OCI-LY7 (cell line): ENCODE results near the gene CYP4V2. TPM values are rescaled to one million over a fixed set of nuclear protein-coding genes. Genes with fewer than 3 reads are reported as not detected.

Experiments used
- BruUV-seq: library from RNA; stranded (reverse); fragments of 400-500 nt; replicated peaks from 2 replicates; lab custom pipeline; 2021; lab: Mats Ljungman, UMichigan
- CTCF ChIA-PET: fragments of 300-600 bp; sonication (Branson Sonifier 250); formaldehyde crosslinking; loops from one replicate; lab custom pipeline; 2022; ENCODE audit warnings: antibody characterized with exemption; ENCODE audit not compliant: unreplicated experiment; lab: Charles Lee
- POLR2A ChIA-PET: fragments of 300-600 bp; sonication (Branson Sonifier 250); formaldehyde crosslinking; loops from one replicate; lab custom pipeline; 2022; ENCODE audit warnings: antibody characterized with exemption; lab: Charles Lee
- DNase-seq: peaks from one replicate; pipeline ENCODE4 v3.0.0-alpha.2; 2015; ENCODE audit warnings: low spot score
- H2AFZ ChIP-seq: fragments of 200-600 bp; sonication (generic), shearing (Covaris generic); 2 replicates; pipeline ENCODE4 v1.6.1; 2014; ENCODE audit warnings: mild to moderate bottlenecking, antibody characterized with exemption, low read length, moderate library complexity
- H3K27ac ChIP-seq: fragments of 200-600 bp; sonication (generic); 2 replicates; pipeline ENCODE4 v1.5.1; 2014; ENCODE audit warnings: mixed run types, low read depth, mild to moderate bottlenecking, moderate library complexity, low read length, inconsistent platforms; ENCODE audit not compliant: poor library complexity, severe bottlenecking
- H3K36me3 ChIP-seq: fragments of 200-600 bp; sonication (generic); 2 replicates; pipeline ENCODE4 v1.6.1; 2014; ENCODE audit warnings: mild to moderate bottlenecking, antibody characterized with exemption, low read length, moderate library complexity, mixed read lengths; ENCODE audit not compliant: insufficient read depth
- H3K4me1 ChIP-seq: fragments of 200-600 bp; sonication (generic); 2 replicates; pipeline ENCODE4 v1.5.1; 2014; ENCODE audit warnings: mild to moderate bottlenecking, low read length; ENCODE audit not compliant: insufficient read depth, poor library complexity, severe bottlenecking
- H3K4me2 ChIP-seq: fragments of 200-600 bp; sonication (generic); 2 replicates; pipeline ENCODE4 v1.6.1; 2014; ENCODE audit warnings: mild to moderate bottlenecking, low read length
- H3K4me3 ChIP-seq: fragments of 200-600 bp; sonication (generic); 2 replicates; pipeline ENCODE4 v1.5.1; 2014; ENCODE audit warnings: mild to moderate bottlenecking, low read depth, low read length; ENCODE audit not compliant: poor library complexity, severe bottlenecking
- H3K79me2 ChIP-seq: fragments of 200-600 bp; sonication (generic); 2 replicates; pipeline ENCODE4 v1.6.1; 2016; ENCODE audit warnings: low read depth, mild to moderate bottlenecking, low read length, moderate library complexity, mixed read lengths; ENCODE audit not compliant: insufficient read depth
- H3K9me2 ChIP-seq: fragments of 200-600 bp; sonication (generic); 2 replicates; pipeline ENCODE4 v1.6.1; 2016; ENCODE audit warnings: mild to moderate bottlenecking, low read length, mixed read lengths; ENCODE audit not compliant: insufficient read depth
- H3K9me3 ChIP-seq: fragments of 200-600 bp; sonication (generic); 2 replicates; pipeline ENCODE4 v1.6.1; 2014; ENCODE audit warnings: mild to moderate bottlenecking, mixed run types, low read length, mixed read lengths
- H4K20me1 ChIP-seq: fragments of 200-600 bp; sonication (generic); 2 replicates; pipeline ENCODE4 v1.6.1; 2014; ENCODE audit warnings: mild to moderate bottlenecking, antibody characterized with exemption, low read length, moderate library complexity, mixed read lengths; ENCODE audit not compliant: insufficient read depth
- CTCF ChIP-seq: fragments of 200-600 bp; sonication (generic); conservative IDR thresholded peaks from 2 replicates; pipeline ENCODE4 v1.5.1; 2014; ENCODE audit warnings: mild to moderate bottlenecking, antibody characterized with exemption, low read length, moderate library complexity, mixed read lengths
- EZH2phosphoT487 ChIP-seq: fragments of 200-600 bp; sonication (generic); IDR thresholded peaks from 2 replicates; pipeline ENCODE4 v1.6.1; 2018; ENCODE audit warnings: low read depth, borderline replicate concordance, mild to moderate bottlenecking, mixed run types, antibody characterized with exemption, low read length, moderate library complexity, mixed read lengths
- intact Hi-C: fragments of 100-400 bp; cut with micrococcal nuclease; formaldehyde crosslinking; loops from one replicate; pipeline ENCODE4 v1.10.0; 2022; ENCODE audit not compliant: unreplicated experiment
- total RNA-seq, 2 experiments: library from RNA; depleted of rRNA in 1 of 2; stranded (reverse); fragments of >200 nt in 1 of 2; shearing (Covaris generic) in 1 of 2; gene quantifications; 2 replicates each; pipeline ENCODE4 v1.2.3, GENCODE V29; 2014 to 2022

Gene CYP4V2
- total RNA-seq, 2 experiments from 2014 or later, result 6.9 to 12.5 TPM

DNA sequence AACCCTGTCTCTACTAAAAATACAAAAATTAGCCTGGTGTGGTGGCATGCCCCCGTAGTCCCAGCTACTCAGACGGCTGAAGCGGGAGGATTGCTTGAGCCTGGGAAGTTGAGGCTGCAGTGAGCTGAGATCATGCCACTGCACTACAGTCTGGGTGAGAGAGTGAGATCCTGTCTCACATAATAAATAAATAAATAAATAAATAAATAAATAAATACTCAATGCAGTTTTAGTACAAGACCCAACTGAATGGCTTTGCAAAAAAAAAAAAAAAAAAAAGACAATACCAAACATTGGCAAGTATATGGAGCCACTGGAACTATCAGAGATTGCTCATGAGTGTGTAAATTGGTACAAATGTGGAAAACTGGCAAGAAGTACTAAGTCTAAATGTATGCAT is 3.3 kb upstream of the CYP4V2 start:
- H3K79me2 ChIP-seq, result peaks cover 11% of the 10 kb centered on the region; the same call in 1 of the 2 replicates
- H3K9me2 ChIP-seq, result no peaks in the 10 kb centered on the region
- ChIA-PET POLR2A (no interaction called here), CTCF (no interaction called here)
- intact Hi-C loops, result no loop called here
- no peak for TF ChIP-seq EZH2phosphoT487
- H3K4me2 ChIP-seq, result no peak overlapping the region
- no peak overlapping the region for H3K27ac ChIP-seq
- H3K4me1 ChIP-seq, result peaks cover 21% of the 10 kb centered on the region
- no peak overlapping the region for H3K4me3 ChIP-seq
- H2AFZ ChIP-seq, result no peak overlapping the region
- no TSS peak for BruUV-seq
- H3K36me3 ChIP-seq, result no peaks in the 10 kb centered on the region
- no peak for DNase-seq
- no peaks in the 10 kb centered on the region for H3K9me3 ChIP-seq
- H4K20me1 ChIP-seq, result no peaks in the 10 kb centered on the region

- Histone ChIP-seq H3K4me1 (peaks cover 27% of the 10 kb centered on the region), H3K9me3 (no peaks in the 10 kb centered on the region), H3K4me2 (peak overlapping the region; percentile 77), H3K27ac (peak overlapping the region; percentile 91), H2AFZ (peak overlapping the region; percentile 93; the same call in 1 of the 2 replicates), H3K9me2 (no peaks in the 10 kb centered on the region), H4K20me1 (no peaks in the 10 kb centered on the region), H3K4me3 (peak overlapping the region; percentile 82), H3K36me3 (peaks cover 4% of the 10 kb centered on the region; the same call in 1 of the 2 replicates), H3K79me2 (peaks cover 17% of the 10 kb centered on the region; the same call in 1 of the 2 replicates)
- intact Hi-C loops, result loop anchor here (5.0 to 10.0 kb wide), 7 partner anchors 122 to 1542 kb away; partner anchors contain the start of genes CASP3, CCDC110, CENPU and PRIMPOL
- no TSS peak for BruUV-seq
- CTCF ChIA-PET, result no interaction called here
- POLR2A ChIA-PET, result interaction anchor here (1.1 to 1.4 kb wide), 3 partner anchors 20 to 170 kb away, joined by 3 to 4 read pairs (median 3); no protein-coding TSS in a partner anchor
- peak; percentile 13 for DNase-seq
- no peak for TF ChIP-seq EZH2phosphoT487
- no peak for TF ChIP-seq CTCF
Measured at GRCh38 chr4:186189656-186190055, 1.7 kb upstream of the CYP4V2 start.

DNA sequence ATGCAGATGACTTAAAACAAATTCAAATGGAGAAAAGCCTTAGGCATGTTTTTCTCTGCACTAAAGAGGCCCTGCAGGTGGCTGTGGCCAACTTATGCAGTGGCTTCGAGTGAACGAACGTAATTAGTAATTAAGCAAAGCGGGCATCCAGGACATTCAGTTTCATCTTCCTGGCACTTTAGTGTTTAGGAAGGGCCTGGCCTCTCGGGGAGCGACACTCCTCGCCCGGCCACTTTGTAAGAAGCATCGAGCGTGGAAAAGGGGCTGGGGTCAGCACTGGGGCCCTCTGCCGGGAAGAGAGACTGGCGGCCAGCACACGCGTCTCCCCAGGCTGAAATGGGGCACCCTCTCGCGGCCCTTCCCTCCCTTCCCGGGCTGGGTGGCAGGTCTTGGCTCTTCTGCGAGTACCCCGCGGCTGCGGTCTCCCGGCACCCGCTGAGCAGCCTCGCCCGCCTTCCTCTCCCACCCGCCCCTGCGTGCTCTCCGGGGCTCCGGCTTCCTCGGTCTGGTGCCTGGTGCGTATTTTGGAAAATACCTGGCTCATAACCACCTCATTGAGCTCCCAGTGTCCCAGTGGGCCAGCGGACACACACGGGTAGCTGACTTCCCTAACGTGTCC is 677 bp upstream of the CYP4V2 start:
- intact Hi-C loops, result loop anchor here (5.0 to 10.0 kb wide), 7 partner anchors 123 to 1543 kb away; partner anchors contain the start of genes CASP3, CCDC110, CENPU and PRIMPOL
- Histone ChIP-seq H3K9me3 (no peaks in the 10 kb centered on the region), H3K36me3 (peaks cover 6% of the 10 kb centered on the region), H3K4me3 (peak overlapping the region; percentile 82), H3K27ac (peak overlapping the region; percentile 91), H4K20me1 (no peaks in the 10 kb centered on the region), H3K4me2 (peak overlapping the region; percentile 77), H2AFZ (peak overlapping the region; percentile 93), H3K9me2 (no peaks in the 10 kb centered on the region), H3K4me1 (peaks cover 27% of the 10 kb centered on the region), H3K79me2 (peaks cover 17% of the 10 kb centered on the region; the same call in 1 of the 2 replicates)
- ChIA-PET POLR2A (interaction anchor here (0.5 to 1.3 kb wide), 5 partner anchors 11 to 766 kb away, joined by 3 to 6 read pairs (median 4); partner anchors contain the start of gene TLR3), CTCF (no interaction called here)
- DNase-seq, result peak; percentile 71
- BruUV-seq, result TSS peak; percentile 86
- TF ChIP-seq CTCF, result peak; percentile 51
- TF ChIP-seq EZH2phosphoT487, result no peak
